GM12864 (cell line): ENCODE results near the gene GIPC3.

Experiments
- DNase-seq: peaks from one replicate; pipeline ENCODE4 v3.0.0-alpha.2; 2011; ENCODE audit warnings: low read depth
- H3K4me3 ChIP-seq: 2 replicates; pipeline ENCODE4 v1.5.1; 2011; ENCODE audit warnings: mild to moderate bottlenecking, low read depth, low read length, control low read depth
- CTCF ChIP-seq: IDR thresholded peaks from 2 replicates; pipeline ENCODE4 v1.5.1; 2011; ENCODE audit warnings: low read depth, mild to moderate bottlenecking, moderate library complexity, low read length, control low read depth, inconsistent platforms; ENCODE audit errors: missing control alignments

The GIPC3 gene

GRCh38 chr19:3585301-3586126 is at the start of gene GIPC3:
TSS of gene GIPC3 (plus strand) at chr19:3585478. CDS start at chr19:3585598, 120 bp downstream.
- H3K4me3 ChIP-seq, result no peak within 1 kb of the TSS
- no peak for TF ChIP-seq CTCF
- no peak for DNase-seq

GRCh38 chr19:3535563-3535965 is 49.7 kb upstream of the GIPC3 start:
- DNase-seq, result no peak
- no peak overlapping the region for H3K4me3 ChIP-seq
- TF ChIP-seq CTCF, result no peak

GRCh38 chr19:3535981-3536380 is 49.3 kb upstream of the GIPC3 start:
- TF ChIP-seq CTCF, result no peak
- DNase-seq, result no peak
- H3K4me3 ChIP-seq, result no peak overlapping the region

GRCh38 chr19:3536429-3537100 is 48.7 kb upstream of the GIPC3 start:
- no peak for TF ChIP-seq CTCF
- no peak for DNase-seq
- H3K4me3 ChIP-seq, result no peak overlapping the region

- TF ChIP-seq CTCF, result no peak
- no peak for DNase-seq
Measured at GRCh38 chr19:3537101-3537437, 48.2 kb upstream of the GIPC3 start.

GRCh38 chr19:3537438-3538240 is 47.6 kb upstream of the GIPC3 start:
- H3K4me3 ChIP-seq, result no peak overlapping the region
- no peak for TF ChIP-seq CTCF
- DNase-seq, result no peak

More at GRCh38 chr19:3537101-3537437, 48.2 kb upstream of the GIPC3 start:
- H3K4me3 ChIP-seq, result no peak overlapping the region
